Bronchial epithelial cell (primary cell): Measurements from ENCODE around the gene MAST4. TPM values are rescaled to one million over a fixed set of nuclear protein-coding genes. Genes with fewer than 3 reads are reported as not detected.

ENCODE experiments used
- DNase-seq: peaks from one replicate; pipeline ENCODE4 v3.0.0-alpha.2; 2010; ENCODE audit warnings: low read depth
- FAIRE-seq: peaks from 2 replicates; lab custom pipeline; 2011; peaks lifted over from hg19 to GRCh38; lab: Jason Lieb, UNC
- H3K27me3 ChIP-seq: 2 replicates; pipeline ENCODE4 v1.5.1; 2011; ENCODE audit warnings: low read length; ENCODE audit not compliant: control insufficient read depth, insufficient read depth
- H3K36me3 ChIP-seq: 2 replicates; pipeline ENCODE4 v1.5.1; 2011; ENCODE audit warnings: low read length; ENCODE audit not compliant: control insufficient read depth, insufficient read depth
- H3K4me3 ChIP-seq: 2 replicates; pipeline ENCODE4 v1.5.1; 2011; ENCODE audit warnings: mild to moderate bottlenecking, low read depth, low read length, control low read depth
- CTCF ChIP-seq: IDR thresholded peaks from 2 replicates; pipeline ENCODE4 v1.5.1; 2011; ENCODE audit warnings: mild to moderate bottlenecking, moderate library complexity, low read length, control low read depth, inconsistent platforms; ENCODE audit not compliant: insufficient read depth, severe bottlenecking
- total RNA-seq: library from RNA; depleted of rRNA; stranded (reverse); fragments of >200 nt; gene quantifications from 2 replicates; pipeline ENCODE4 v1.2.1, GENCODE V29; 2014

The MAST4 gene
- total RNA-seq, 1 donor from 2014 or later = 10.3 TPM

- TF ChIP-seq CTCF = no peak
- DNase-seq = no peak
- Histone ChIP-seq H3K27me3 (no peaks in the 10 kb centered on the region), H3K36me3 (no peaks in the 10 kb centered on the region), H3K4me3 (no peak overlapping the region)
- no peak for FAIRE-seq
Observed at GRCh38 chr5:66737096-66737495, 140.9 kb downstream of the MAST4 start.

GRCh38 chr5:66738136-66738535 is 141.9 kb downstream of the MAST4 start:
- FAIRE-seq (peak; percentile 23), DNase-seq (no peak)
- Histone ChIP-seq H3K4me3 (no peak overlapping the region), H3K36me3 (no peaks in the 10 kb centered on the region), H3K27me3 (no peaks in the 10 kb centered on the region)
- TF ChIP-seq CTCF = no peak

- Histone ChIP-seq H3K27me3 (no peaks in the 10 kb centered on the region), H3K36me3 (no peaks in the 10 kb centered on the region), H3K4me3 (no peak overlapping the region)
- no peak for FAIRE-seq
- TF ChIP-seq CTCF = no peak
- DNase-seq = no peak
Observed at GRCh38 chr5:66739021-66739420, 142.8 kb downstream of the MAST4 start.

- Histone ChIP-seq H3K4me3 (no peak overlapping the region), H3K27me3 (no peaks in the 10 kb centered on the region), H3K36me3 (no peaks in the 10 kb centered on the region)
- DNase-seq = peak; percentile 15
- no peak for TF ChIP-seq CTCF
- no peak for FAIRE-seq
Observed at GRCh38 chr5:66739951-66740350, 143.8 kb downstream of the MAST4 start.

- Histone ChIP-seq H3K27me3 (no peaks in the 10 kb centered on the region), H3K4me3 (no peak overlapping the region), H3K36me3 (no peaks in the 10 kb centered on the region)
- DNase-seq = no peak
- no peak for FAIRE-seq
- TF ChIP-seq CTCF = no peak
Observed at GRCh38 chr5:66741394-66741793, 145.2 kb downstream of the MAST4 start.

GRCh38 chr5:66742083-66742895 is 146.1 kb downstream of the MAST4 start:
- FAIRE-seq = no peak
- peak; percentile 56 for TF ChIP-seq CTCF

More at GRCh38 chr5:66742083-66742895, 146.1 kb downstream of the MAST4 start:
- H3K36me3 ChIP-seq = no peaks in the 10 kb centered on the region
- H3K4me3 ChIP-seq = no peak overlapping the region
- peak; percentile 35 for DNase-seq
- no peaks in the 10 kb centered on the region for H3K27me3 ChIP-seq
